AG04449 (cell line): ENCODE results near the gene GMCL2.

Experiments
- CTCF ChIA-PET: fragments of 350-600 bp; formaldehyde crosslinking; extraction: SDS; loops from one replicate; lab custom pipeline; 2021; ENCODE audit warnings: antibody characterized with exemption; lab: Yijun Ruan, JAX
- POLR2A ChIA-PET: fragments of 400-600, 350-600 bp; formaldehyde crosslinking; extraction: SDS; loops from one replicate; lab custom pipeline; 2020; ENCODE audit warnings: antibody characterized with exemption, inconsistent platforms; lab: Yijun Ruan, JAX
- DNase-seq: peaks from one replicate; pipeline ENCODE4 v3.0.0-alpha.2; 2010; ENCODE audit warnings: low read depth, low spot score
- H3K4me3 ChIP-seq: 2 replicates; pipeline ENCODE4 v1.5.1; 2011; ENCODE audit warnings: low read depth, mild to moderate bottlenecking, control low read depth, low read length
- TF ChIP-seq, protein P1 (sequence below): IDR thresholded peaks from one replicate; pipeline ENCODE4 v1.5.1; 2011; ENCODE audit warnings: mild to moderate bottlenecking, moderate library complexity, low read length, control low read depth, inconsistent platforms; ENCODE audit not compliant: insufficient read depth; ENCODE audit errors: missing control alignments

The GMCL2 gene

DNA sequence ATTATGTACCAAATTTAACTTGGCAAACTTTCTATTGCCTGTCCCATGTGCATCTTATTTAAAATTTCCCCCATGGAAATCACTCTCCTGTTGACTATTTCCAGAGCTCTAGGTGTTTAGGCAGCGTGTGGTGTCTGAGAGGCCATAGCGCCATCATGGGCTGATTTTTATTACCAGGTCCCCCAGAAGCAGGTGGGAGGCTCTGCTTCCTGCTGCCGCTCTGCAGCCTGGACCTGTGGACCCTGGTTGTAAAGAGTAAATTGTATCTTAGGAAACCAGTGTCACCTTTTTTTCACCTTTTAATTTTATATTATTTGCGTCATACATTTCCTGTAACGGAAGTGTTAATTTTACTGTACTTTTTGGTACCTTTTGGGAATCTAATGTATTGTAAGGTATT, 23.5 kb upstream of the GMCL2 start:
- TF ChIP-seq, protein P1, sequence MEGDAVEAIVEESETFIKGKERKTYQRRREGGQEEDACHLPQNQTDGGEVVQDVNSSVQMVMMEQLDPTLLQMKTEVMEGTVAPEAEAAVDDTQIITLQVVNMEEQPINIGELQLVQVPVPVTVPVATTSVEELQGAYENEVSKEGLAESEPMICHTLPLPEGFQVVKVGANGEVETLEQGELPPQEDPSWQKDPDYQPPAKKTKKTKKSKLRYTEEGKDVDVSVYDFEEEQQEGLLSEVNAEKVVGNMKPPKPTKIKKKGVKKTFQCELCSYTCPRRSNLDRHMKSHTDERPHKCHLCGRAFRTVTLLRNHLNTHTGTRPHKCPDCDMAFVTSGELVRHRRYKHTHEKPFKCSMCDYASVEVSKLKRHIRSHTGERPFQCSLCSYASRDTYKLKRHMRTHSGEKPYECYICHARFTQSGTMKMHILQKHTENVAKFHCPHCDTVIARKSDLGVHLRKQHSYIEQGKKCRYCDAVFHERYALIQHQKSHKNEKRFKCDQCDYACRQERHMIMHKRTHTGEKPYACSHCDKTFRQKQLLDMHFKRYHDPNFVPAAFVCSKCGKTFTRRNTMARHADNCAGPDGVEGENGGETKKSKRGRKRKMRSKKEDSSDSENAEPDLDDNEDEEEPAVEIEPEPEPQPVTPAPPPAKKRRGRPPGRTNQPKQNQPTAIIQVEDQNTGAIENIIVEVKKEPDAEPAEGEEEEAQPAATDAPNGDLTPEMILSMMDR = no peak
- no peak overlapping the region for H3K4me3 ChIP-seq
- DNase-seq = no peak
- ChIA-PET POLR2A (interaction anchor here (0.6 kb wide), 1 partner anchor 1643 kb away, joined by 3 read pairs; no protein-coding TSS in a partner anchor), CTCF (no interaction called here)

DNA sequence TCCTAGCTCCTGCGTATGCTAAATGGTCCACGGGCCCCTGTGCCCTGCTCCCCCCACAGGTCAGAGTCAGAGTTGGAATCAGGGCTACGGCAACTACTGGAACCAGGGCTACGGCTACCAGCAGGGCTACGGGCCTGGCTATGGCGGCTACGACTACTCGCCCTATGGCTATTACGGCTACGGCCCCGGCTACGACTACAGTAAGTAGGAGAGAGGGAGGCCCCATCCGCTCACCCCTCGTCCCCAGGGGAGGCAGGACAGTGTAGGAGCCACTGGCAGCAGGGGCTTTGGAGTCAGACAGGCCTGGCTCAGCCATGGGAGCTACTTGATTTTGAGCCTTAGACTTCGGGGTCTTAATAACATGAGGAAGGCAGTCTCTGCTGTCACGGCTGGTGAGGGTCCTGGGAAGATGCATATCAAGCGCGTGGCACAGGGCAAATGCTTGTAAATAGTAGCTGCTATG, 22.9 kb upstream of the GMCL2 start:
- TF ChIP-seq, protein P1 = no peak
- ChIA-PET CTCF (no interaction called here), POLR2A (no interaction called here)
- no peak for DNase-seq
- H3K4me3 ChIP-seq = no peak overlapping the region

DNA sequence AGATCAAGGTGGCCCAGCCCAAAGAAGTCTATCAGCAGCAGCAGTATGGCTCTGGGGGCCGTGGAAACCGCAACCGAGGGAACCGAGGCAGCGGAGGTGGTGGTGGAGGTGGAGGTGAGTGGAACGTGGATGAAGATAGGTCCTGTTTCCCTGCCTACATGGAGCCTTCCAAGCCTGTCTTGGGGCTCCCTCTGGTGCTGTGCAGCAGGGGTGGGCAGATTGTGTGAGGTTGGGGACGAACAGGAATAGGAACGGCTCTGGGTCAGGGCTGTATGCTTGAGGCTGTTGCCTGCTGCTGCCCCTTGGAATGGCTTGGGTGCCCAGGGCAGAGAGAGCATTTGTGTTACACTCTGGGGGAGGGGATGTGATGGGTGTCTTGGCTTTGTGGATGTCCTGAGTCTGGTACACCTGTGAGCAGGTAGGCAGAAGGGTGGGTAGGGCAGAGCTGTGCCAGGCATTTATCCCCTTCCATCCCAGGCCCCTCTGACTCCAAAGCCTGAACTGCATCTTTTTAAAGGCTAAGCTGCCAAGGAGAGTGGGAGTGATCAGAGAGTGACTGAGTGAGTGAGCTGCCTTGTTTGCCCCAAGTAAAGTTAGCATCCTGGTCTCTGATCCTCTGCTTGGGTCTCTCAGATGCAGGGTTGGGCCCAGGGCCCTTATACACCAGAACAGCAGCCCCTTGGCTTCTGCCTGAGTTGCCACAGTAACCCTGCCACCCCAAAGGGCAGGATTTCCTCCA, 22.3 kb upstream of the GMCL2 start:
- no peak overlapping the region for H3K4me3 ChIP-seq
- DNase-seq = no peak
- TF ChIP-seq, protein P1 = no peak
- CTCF ChIA-PET = interaction anchor here (0.6 to 1.6 kb wide), 2 partner anchors 23 to 667 kb away, joined by 4 read pairs; partner anchors contain the start of gene PHYKPL
- POLR2A ChIA-PET = no interaction called here

DNA sequence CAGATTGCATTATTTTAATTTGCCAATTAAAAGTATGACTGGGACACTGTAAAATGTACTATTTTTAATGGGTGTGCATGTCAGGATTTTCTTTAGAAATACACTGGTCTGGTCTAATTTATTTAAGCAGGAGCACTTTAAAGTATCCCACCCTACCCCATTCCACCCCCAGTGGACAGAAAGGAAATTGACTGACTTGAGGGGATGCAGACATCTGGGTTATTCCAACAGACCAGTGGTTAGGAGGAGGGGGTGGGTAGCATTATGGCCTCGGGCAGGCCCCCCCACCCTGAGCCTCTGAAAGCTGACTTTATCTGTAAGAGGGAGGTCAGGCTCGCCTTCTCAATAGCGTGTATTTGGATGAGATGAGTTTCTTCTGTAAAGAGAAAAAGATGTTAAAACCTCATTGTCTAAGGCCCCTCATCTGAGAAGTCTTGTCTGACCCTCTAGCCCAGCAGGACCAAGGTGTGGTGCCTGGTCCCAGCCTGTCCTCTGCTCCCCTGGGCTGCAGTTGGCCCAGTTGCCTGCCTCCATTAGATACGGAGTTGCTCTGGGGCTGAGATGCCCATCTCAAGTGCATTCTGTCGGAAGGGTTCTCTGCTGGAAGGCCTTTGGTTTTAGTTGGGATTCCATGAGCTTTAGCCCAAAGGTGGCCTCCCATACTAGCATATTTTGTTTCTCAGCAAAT, 21.5 kb upstream of the GMCL2 start:
- no peak overlapping the region for H3K4me3 ChIP-seq
- no peak for DNase-seq
- CTCF ChIA-PET = interaction anchor here (0.6 to 1.6 kb wide), 2 partner anchors 23 to 668 kb away, joined by 4 read pairs; partner anchors contain the start of gene PHYKPL
- TF ChIP-seq, protein P1 = peak; percentile 4
- POLR2A ChIA-PET = no interaction called here

DNA sequence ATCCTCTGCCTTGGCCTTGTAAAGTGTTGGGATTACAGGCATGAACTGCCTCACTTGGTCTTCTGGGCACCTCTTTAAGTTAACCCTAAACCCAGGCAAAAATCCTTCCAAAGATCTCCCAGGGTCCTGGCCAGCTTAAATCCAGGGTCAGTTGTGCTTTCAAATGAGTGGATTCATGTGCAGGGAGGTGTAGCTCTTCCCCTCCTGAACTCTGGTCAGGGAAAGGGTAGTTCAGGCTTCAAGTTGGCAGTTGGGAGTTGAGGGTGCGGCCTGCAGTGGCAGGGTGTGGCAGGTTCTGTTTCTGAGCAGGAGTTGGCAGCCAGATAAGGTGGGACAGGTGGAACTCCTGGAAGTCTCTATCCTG, 20.7 kb upstream of the GMCL2 start:
- CTCF ChIA-PET = interaction anchor here (1.3 kb wide), 1 partner anchor 8 kb away, joined by 3 read pairs; no protein-coding TSS in a partner anchor
- DNase-seq = no peak
- no peak overlapping the region for H3K4me3 ChIP-seq
- TF ChIP-seq, protein P1 = no peak
- POLR2A ChIA-PET = no interaction called here
